ENCODE measurements around the gene OR7G1. TPM values are rescaled to one million over a fixed set of nuclear protein-coding genes. Genes with fewer than 3 reads are reported as not detected.
A peak's percentile ranks its signal among the peaks of the same experiment; 100 is the strongest.

The OR7G1 gene

GRCh38 chr19:9065457-9066014 is 50.0 kb downstream of the OR7G1 start:
- no peak overlapping the region for H2BK120ac ChIP-seq (ENCODE audit: low read depth, low read length)
- H2BK5ac ChIP-seq (ENCODE audit: low read length) = no peak overlapping the region
- H3K14ac ChIP-seq (ENCODE audit: low read length) = no peak overlapping the region
- peak overlapping the region; percentile 89 for H2AK5ac ChIP-seq (ENCODE audit: low read depth, low read length)
- no peaks in the 10 kb centered on the region for H3K79me1 ChIP-seq (ENCODE audit: low read depth, low read length)
- no peak overlapping the region for H4K8ac ChIP-seq (ENCODE audit: low read depth, low read length)
- WGBS, 2 donors (ENCODE audit: extremely low coverage in 2 of 2, insufficient read length in 2 of 2, insufficient replicate concordance in 1 of 2) = no CpG with 5 or more reads among the region's 12 CpGs
- H3K36me3 ChIP-seq (replicated peaks in 1 of 2; ENCODE audit: control insufficient read depth in 2 of 2, insufficient read depth in 2 of 2, low read length in 2 of 2) = no peaks in the 10 kb centered on the region
- H2BK12ac ChIP-seq (ENCODE audit: low read length) = no peak overlapping the region
- H3K4me3 ChIP-seq (ENCODE audit: low read length in 2 of 2) = no peak overlapping the region
- no peaks in the 10 kb centered on the region for H3K9me3 ChIP-seq (replicated peaks in 1 of 2; ENCODE audit: control insufficient read depth in 2 of 2, insufficient read depth in 1 of 2, low read depth in 1 of 2, low read length in 2 of 2)
- H2BK15ac ChIP-seq (ENCODE audit: low read length) = peak overlapping the region; percentile 79
- H2AFZ ChIP-seq (ENCODE audit: low read length) = no peak overlapping the region
- H3K4me1 ChIP-seq (ENCODE audit: control insufficient read depth in 2 of 2, insufficient read depth in 1 of 2, low read depth in 1 of 2, low read length in 2 of 2) = peaks cover 0 to 4% of the 10 kb centered on the region in 2 donors
- no peak overlapping the region for H3K4ac ChIP-seq (ENCODE audit: low read length)
- no peak for DNase-seq (ENCODE audit: low spot score)
- no peak overlapping the region for H3K23ac ChIP-seq (ENCODE audit: low read depth, low read length, poor library complexity)
- peak overlapping the region; percentile 77 for H3K18ac ChIP-seq (ENCODE audit: low read length)
- no peak overlapping the region for H4K91ac ChIP-seq (ENCODE audit: low read depth, low read length, poor library complexity)
- no peaks in the 10 kb centered on the region for H3K27me3 ChIP-seq (ENCODE audit: control insufficient read depth in 3 of 3, insufficient read depth in 3 of 3, low read depth in 1 of 3, low read length in 3 of 3)
- H3K9ac ChIP-seq (ENCODE audit: low read depth, low read length, poor library complexity) = no peak overlapping the region
- H3K27ac ChIP-seq (replicated peaks; ENCODE audit: low read length) = no peak overlapping the region
- H3K4me2 ChIP-seq (ENCODE audit: insufficient read depth, low read length, poor library complexity, severe bottlenecking) = no peak overlapping the region

Small RNA genes lying within 50 kb of the gene (small RNA-seq; reads per million reads assigned to genes)
- not detected for gene OR1M4P (ENCODE audit: insufficient read depth)

Data from neuronal stem cell (in vitro differentiated cells).